K562 (cell line): ENCODE results near the gene MIER2. TPM values are rescaled to one million over a fixed set of nuclear protein-coding genes. Genes with fewer than 3 reads are reported as not detected.

Experiments used
- CBFA2T2 ChIP-seq: fragments of 450-650 bp; conservative IDR thresholded peaks from 2 replicates; pipeline ENCODE4 v1.6.1; 2017; ENCODE audit warnings: mild to moderate bottlenecking
- FOS ChIP-seq: IDR thresholded peaks from 3 replicates; pipeline ENCODE4 v1.6.1; 2011; ENCODE audit not compliant: insufficient read length; ENCODE audit errors: extremely low read depth
- FOXP1 ChIP-seq: sonication (generic); formaldehyde crosslinking; IDR thresholded peaks from 2 replicates; pipeline ENCODE4 v1.8.0; 2022; ENCODE audit warnings: mild to moderate bottlenecking, missing genetic modification reagents
- NFIX ChIP-seq: fragments of 250-450 bp; sonication (Bioruptor Pico); IDR thresholded peaks from 2 replicates; pipeline ENCODE4 v1.4.0; 2020; ENCODE audit warnings: low read depth, mild to moderate bottlenecking, moderate library complexity
- NFRKB ChIP-seq: fragments of 450-650 bp; IDR thresholded peaks from 2 replicates; pipeline ENCODE4 v1.6.1; 2016; ENCODE audit warnings: low read depth
- NONO ChIP-seq, 2 experiments: fragments of 200-400 bp in 1 of 2; fragments of 450-650 bp in 1 of 2; formaldehyde crosslinking in 1 of 2; IDR thresholded peaks; 2 replicates each; pipeline ENCODE4 v1.6.1; 2017; ENCODE audit warnings: low read depth in 2 of 2, mild to moderate bottlenecking in 2 of 2, moderate library complexity in 2 of 2, low read length in 1 of 2
- POLR2AphosphoS5 ChIP-seq: IDR thresholded peaks from 2 replicates; pipeline ENCODE4 v1.6.1; 2011; ENCODE audit warnings: mild to moderate bottlenecking, low read depth, low read length, moderate library complexity; ENCODE audit not compliant: control insufficient read depth, insufficient read depth
- POLR3A ChIP-seq: IDR thresholded peaks from 2 replicates; pipeline ENCODE4 v1.6.1; 2011; ENCODE audit warnings: borderline replicate concordance, mild to moderate bottlenecking, moderate library complexity; ENCODE audit not compliant: insufficient read length, insufficient read depth; ENCODE audit errors: extremely low read depth
- RBM17 ChIP-seq: fragments of 200-400 bp; formaldehyde crosslinking; IDR thresholded peaks from 2 replicates; pipeline ENCODE4 v1.6.1; 2017; ENCODE audit warnings: low read depth, mild to moderate bottlenecking, low read length, borderline replicate concordance
- TCF3 ChIP-seq: sonication (generic); formaldehyde crosslinking; IDR thresholded peaks from 2 replicates; pipeline ENCODE4 v1.4.0; 2020; ENCODE audit warnings: mild to moderate bottlenecking, missing genetic modification reagents
- polyA plus RNA-seq, 8 experiments: library from polyadenylated mRNA; depleted of rRNA in 4 of 8; stranded (reverse) in 5 of 8; unstranded in 3 of 8; fragments of >200 nt; fragmentation: Nextera tagmentation in 2 of 8; fragmentation: Illumina TruSeq in 1 of 8; extraction: Ambion mirVana in 2 of 8; extraction: Trizol in 1 of 8; gene quantifications; 2 replicates each; pipeline versions ENCODE4 v1.2.1 to v1.2.3, GENCODE V29; 2011 to 2014; ENCODE audit warnings: inconsistent platforms in 1 of 8, missing spikeins in 1 of 8
- total RNA-seq, 7 experiments: library from RNA; depleted of rRNA in 6 of 7; stranded (reverse); fragments of >200 nt in 6 of 7; fragmentation: Illumina TruSeq in 2 of 7; extraction: Trizol in 2 of 7; gene quantifications; 2 replicates each; pipeline versions ENCODE4 v1.2.1 to v1.2.3, GENCODE V29; 2011 to 2021; ENCODE audit warnings: low replicate concordance in 1 of 7
- TF ChIP-seq, protein P1 (sequence below), 2 experiments: IDR thresholded peaks; 2 replicates each; pipeline ENCODE4 v1.6.1; 2012; ENCODE audit warnings: improper control_type of control experiment in 2 of 2, low read depth in 2 of 2, low read length in 2 of 2, borderline replicate concordance in 1 of 2
- TF ChIP-seq, protein P2 (sequence below): sonication (generic); formaldehyde crosslinking; IDR thresholded peaks from 2 replicates; pipeline ENCODE4 v1.8.0; 2022; ENCODE audit warnings: missing genetic modification reagents, mild to moderate bottlenecking, moderate library complexity, borderline replicate concordance
- TF ChIP-seq, protein P3 (sequence below): fragments of 450-650 bp; IDR thresholded peaks from 2 replicates; pipeline ENCODE4 v1.6.1; 2014; ENCODE audit warnings: low read depth, mild to moderate bottlenecking, moderate library complexity, borderline replicate concordance
- TF ChIP-seq, protein P4 (sequence below), 2 experiments: fragments of 200-800 bp in 1 of 2; sonication (Bioruptor generic) in 1 of 2; sonication (generic) in 1 of 2; formaldehyde crosslinking in 1 of 2; IDR thresholded peaks in 1 of 2; conservative IDR thresholded peaks in 1 of 2; 2 replicates each; pipeline versions ENCODE4 v1.5.0 to v1.6.1; 2016 to 2020; ENCODE audit warnings: missing compliant biosample characterization in 1 of 2, missing genetic modification characterization in 1 of 2, missing genetic modification reagents in 1 of 2
- TF ChIP-seq, protein P5 (sequence below), 2 experiments: fragments of 450-650 bp; IDR thresholded peaks; 2 replicates each; pipeline ENCODE4 v1.6.1; 2016

The MIER2 gene
- total and polyA plus RNA-seq, 9 of the 15 experiments (the other 6 are each of a cell fraction or from before 2014, with no cell fraction given): 0.46 to 34.7 (median 15.6) TPM

DNA sequence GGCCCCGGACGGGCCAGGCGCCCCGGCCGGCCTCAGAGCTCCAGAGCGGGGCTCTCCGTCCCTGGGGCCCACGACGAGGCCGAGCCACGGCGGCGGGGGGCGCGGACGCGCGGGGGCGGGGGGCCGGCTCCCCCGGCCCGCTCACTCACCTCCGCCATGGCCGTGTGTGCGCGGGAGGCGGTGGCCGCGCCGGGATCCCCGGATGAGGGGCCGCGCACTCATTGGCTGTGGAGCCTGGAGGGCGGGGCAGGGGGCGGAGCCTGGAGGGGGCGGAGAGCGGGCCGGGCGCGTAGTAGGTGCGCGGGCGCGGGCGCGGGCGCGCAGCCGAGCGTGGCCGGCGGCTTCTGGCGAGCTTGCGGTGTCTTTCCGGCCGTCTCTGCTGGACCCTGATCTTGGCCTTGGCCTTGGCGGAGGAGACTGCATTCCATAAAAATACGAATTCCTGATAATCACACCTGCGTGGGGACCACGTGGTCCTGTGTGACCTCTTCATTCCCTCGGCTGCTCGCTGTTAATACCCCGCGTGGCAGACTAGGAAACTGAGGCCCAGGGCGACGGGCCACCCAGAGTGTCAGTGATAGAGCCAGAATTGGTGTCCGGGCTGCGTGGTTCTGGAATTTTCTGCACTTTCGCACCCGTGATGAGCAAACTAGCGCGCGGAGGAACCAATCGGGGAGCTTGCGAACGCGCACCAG, at the start of gene MIER2 (continued):
- TF ChIP-seq, protein P1, sequence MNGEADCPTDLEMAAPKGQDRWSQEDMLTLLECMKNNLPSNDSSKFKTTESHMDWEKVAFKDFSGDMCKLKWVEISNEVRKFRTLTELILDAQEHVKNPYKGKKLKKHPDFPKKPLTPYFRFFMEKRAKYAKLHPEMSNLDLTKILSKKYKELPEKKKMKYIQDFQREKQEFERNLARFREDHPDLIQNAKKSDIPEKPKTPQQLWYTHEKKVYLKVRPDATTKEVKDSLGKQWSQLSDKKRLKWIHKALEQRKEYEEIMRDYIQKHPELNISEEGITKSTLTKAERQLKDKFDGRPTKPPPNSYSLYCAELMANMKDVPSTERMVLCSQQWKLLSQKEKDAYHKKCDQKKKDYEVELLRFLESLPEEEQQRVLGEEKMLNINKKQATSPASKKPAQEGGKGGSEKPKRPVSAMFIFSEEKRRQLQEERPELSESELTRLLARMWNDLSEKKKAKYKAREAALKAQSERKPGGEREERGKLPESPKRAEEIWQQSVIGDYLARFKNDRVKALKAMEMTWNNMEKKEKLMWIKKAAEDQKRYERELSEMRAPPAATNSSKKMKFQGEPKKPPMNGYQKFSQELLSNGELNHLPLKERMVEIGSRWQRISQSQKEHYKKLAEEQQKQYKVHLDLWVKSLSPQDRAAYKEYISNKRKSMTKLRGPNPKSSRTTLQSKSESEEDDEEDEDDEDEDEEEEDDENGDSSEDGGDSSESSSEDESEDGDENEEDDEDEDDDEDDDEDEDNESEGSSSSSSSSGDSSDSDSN (IDR thresholded peaks at IDR 0.05; ENCODE audit: borderline replicate concordance in 1 of 2, low read depth in 2 of 2, low read length in 2 of 2): no peak
- TF ChIP-seq FOXP1 (CRISPR knock-in tag): 0 out of 2 replicates have a peak, but pooled peaks have one; percentile 54
- TF ChIP-seq CBFA2T2: no peak
- no peak for TF ChIP-seq POLR3A
- TF ChIP-seq, protein P2, sequence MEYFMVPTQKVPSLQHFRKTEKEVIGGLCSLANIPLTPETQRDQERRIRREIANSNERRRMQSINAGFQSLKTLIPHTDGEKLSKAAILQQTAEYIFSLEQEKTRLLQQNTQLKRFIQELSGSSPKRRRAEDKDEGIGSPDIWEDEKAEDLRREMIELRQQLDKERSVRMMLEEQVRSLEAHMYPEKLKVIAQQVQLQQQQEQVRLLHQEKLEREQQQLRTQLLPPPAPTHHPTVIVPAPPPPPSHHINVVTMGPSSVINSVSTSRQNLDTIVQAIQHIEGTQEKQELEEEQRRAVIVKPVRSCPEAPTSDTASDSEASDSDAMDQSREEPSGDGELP (CRISPR knock-in tag): peak; percentile 55; the same call in 1 of the 2 replicates
- TF ChIP-seq POLR2AphosphoS5: peak; percentile 63; the same call in 1 of the 2 replicates
- TF ChIP-seq FOS: peak; percentile 16
- TF ChIP-seq, protein P3, sequence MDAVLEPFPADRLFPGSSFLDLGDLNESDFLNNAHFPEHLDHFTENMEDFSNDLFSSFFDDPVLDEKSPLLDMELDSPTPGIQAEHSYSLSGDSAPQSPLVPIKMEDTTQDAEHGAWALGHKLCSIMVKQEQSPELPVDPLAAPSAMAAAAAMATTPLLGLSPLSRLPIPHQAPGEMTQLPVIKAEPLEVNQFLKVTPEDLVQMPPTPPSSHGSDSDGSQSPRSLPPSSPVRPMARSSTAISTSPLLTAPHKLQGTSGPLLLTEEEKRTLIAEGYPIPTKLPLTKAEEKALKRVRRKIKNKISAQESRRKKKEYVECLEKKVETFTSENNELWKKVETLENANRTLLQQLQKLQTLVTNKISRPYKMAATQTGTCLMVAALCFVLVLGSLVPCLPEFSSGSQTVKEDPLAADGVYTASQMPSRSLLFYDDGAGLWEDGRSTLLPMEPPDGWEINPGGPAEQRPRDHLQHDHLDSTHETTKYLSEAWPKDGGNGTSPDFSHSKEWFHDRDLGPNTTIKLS: peak; percentile 38; the same call in 1 of the 2 replicates
- TF ChIP-seq, protein P4, sequence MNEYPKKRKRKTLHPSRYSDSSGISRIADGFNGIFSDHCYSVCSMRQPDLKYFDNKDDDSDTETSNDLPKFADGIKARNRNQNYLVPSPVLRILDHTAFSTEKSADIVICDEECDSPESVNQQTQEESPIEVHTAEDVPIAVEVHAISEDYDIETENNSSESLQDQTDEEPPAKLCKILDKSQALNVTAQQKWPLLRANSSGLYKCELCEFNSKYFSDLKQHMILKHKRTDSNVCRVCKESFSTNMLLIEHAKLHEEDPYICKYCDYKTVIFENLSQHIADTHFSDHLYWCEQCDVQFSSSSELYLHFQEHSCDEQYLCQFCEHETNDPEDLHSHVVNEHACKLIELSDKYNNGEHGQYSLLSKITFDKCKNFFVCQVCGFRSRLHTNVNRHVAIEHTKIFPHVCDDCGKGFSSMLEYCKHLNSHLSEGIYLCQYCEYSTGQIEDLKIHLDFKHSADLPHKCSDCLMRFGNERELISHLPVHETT (CRISPR knock-in tag; conservative IDR thresholded peaks at IDR 0.05 in 1 of 2, IDR thresholded peaks at IDR 0.05 in 1 of 2): no peak
- TF ChIP-seq, protein P5, sequence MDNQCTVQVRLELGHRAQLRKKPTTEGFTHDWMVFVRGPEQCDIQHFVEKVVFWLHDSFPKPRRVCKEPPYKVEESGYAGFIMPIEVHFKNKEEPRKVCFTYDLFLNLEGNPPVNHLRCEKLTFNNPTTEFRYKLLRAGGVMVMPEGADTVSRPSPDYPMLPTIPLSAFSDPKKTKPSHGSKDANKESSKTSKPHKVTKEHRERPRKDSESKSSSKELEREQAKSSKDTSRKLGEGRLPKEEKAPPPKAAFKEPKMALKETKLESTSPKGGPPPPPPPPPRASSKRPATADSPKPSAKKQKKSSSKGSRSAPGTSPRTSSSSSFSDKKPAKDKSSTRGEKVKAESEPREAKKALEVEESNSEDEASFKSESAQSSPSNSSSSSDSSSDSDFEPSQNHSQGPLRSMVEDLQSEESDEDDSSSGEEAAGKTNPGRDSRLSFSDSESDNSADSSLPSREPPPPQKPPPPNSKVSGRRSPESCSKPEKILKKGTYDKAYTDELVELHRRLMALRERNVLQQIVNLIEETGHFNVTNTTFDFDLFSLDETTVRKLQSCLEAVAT (IDR thresholded peaks at IDR 0.05): peak in 1 of 2 experiments; percentile 91; a peak in 2 of 4 replicates
- TF ChIP-seq NFIX (CRISPR knock-in tag): no peak
- 0 out of 4 replicates have a peak, but pooled peaks of 1 of the 2 experiments have one; percentile 29 for TF ChIP-seq NONO (IDR thresholded peaks at IDR 0.05; ENCODE audit: low read depth in 2 of 2, low read length in 1 of 2)
- no peak for TF ChIP-seq NFRKB
- TF ChIP-seq RBM17: no peak
- 0 out of 2 replicates have a peak, but pooled peaks have one; percentile 9 for TF ChIP-seq TCF3 (CRISPR knock-in tag)
